ENCODE data around the gene DENND6B. TPM values are rescaled to one million over a fixed set of nuclear protein-coding genes. Genes with fewer than 3 reads are reported as not detected.
A peak's percentile ranks its signal among the peaks of the same experiment; 100 is the strongest.

Gene DENND6B
- total RNA-seq, 1 experiment from 2014 or later = 2.5 TPM

GRCh38 chr22:50304528-50305392 lies 22.1 kb downstream of the DENND6B start (continued):
- TF ChIP-seq FOXK1 (CRISPR knock-in tag; IDR thresholded peaks at IDR 0.05) = no peak
- TF ChIP-seq KAT7 (CRISPR knock-in tag; IDR thresholded peaks at IDR 0.05; ENCODE audit: borderline replicate concordance) = no peak
- no peak for TF ChIP-seq PRDM15 (CRISPR knock-in tag; IDR thresholded peaks at IDR 0.05)

- Mint-ChIP-seq H3K9me3 (no peaks in the 10 kb centered on the region), H3K4me1 (peaks cover 30% of the 10 kb centered on the region), H3K27ac (peak overlapping the region; percentile 76; the same call in 1 of the 2 replicates), H3K27me3 (ENCODE audit: low read depth) (peaks cover 6% of the 10 kb centered on the region; the same call in 1 of the 2 replicates), H3K36me3 (no peaks in the 10 kb centered on the region), H3K4me3 (no peak overlapping the region)
- ChIA-PET POLR2A (interaction anchor here (1.9 kb wide), 1 partner anchor 10 kb away, joined by 6 read pairs; no protein-coding TSS in a partner anchor), CTCF (interaction anchor here (0.6 to 2.4 kb wide), 8 partner anchors 9 to 221 kb away, joined by 3 to 16 read pairs (median 4); partner anchors contain the start of genes HDAC10 and SCO2)
- DNase-seq (ENCODE audit: low spot score) = peak; percentile 66
- TF ChIP-seq MAX (CRISPR knock-in tag; IDR thresholded peaks at IDR 0.05) (no peak), EMX1 (CRISPR knock-in tag; IDR thresholded peaks at IDR 0.05) (no peak), RELA (CRISPR knock-in tag; IDR thresholded peaks at IDR 0.05; ENCODE audit: borderline replicate concordance) (no peak), RORB (CRISPR knock-in tag; IDR thresholded peaks at IDR 0.05) (no peak), MYBL2 (CRISPR knock-in tag; IDR thresholded peaks at IDR 0.05) (no peak), MLX (CRISPR knock-in tag; IDR thresholded peaks at IDR 0.05) (no peak), FOXP1 (CRISPR knock-in tag; IDR thresholded peaks at IDR 0.05; ENCODE audit: borderline replicate concordance) (no peak), ERG (CRISPR knock-in tag; IDR thresholded peaks at IDR 0.05) (no peak), JUN (CRISPR knock-in tag; IDR thresholded peaks at IDR 0.05) (no peak), ZNF232 (CRISPR knock-in tag; IDR thresholded peaks at IDR 0.05) (no peak), JAZF1 (CRISPR knock-in tag; IDR thresholded peaks at IDR 0.05) (no peak), OVOL2 (CRISPR knock-in tag; IDR thresholded peaks at IDR 0.05; ENCODE audit: borderline replicate concordance) (no peak)
- ATAC-seq = peak; percentile 52
Observed at GRCh38 chr22:50303848-50304527, 22.8 kb downstream of the DENND6B start.

- Mint-ChIP-seq H3K27ac (no peak overlapping the region), H3K9me3 (no peaks in the 10 kb centered on the region), H3K4me1 (peaks cover 29% of the 10 kb centered on the region), H3K4me3 (no peak overlapping the region), H3K27me3 (ENCODE audit: low read depth) (peaks cover 6% of the 10 kb centered on the region; the same call in 1 of the 2 replicates), H3K36me3 (no peaks in the 10 kb centered on the region)
- ATAC-seq = no peak
- ChIA-PET CTCF (interaction anchor here (0.6 to 2.4 kb wide), 8 partner anchors 10 to 222 kb away, joined by 3 to 16 read pairs (median 4); partner anchors contain the start of genes HDAC10 and SCO2), POLR2A (interaction anchor here (1.9 kb wide), 1 partner anchor 9 kb away, joined by 6 read pairs; no protein-coding TSS in a partner anchor)
- no peak for DNase-seq (ENCODE audit: low spot score)
- TF ChIP-seq FOXJ3 (CRISPR knock-in tag; IDR thresholded peaks at IDR 0.05; ENCODE audit: borderline replicate concordance) = no peak
- TF ChIP-seq ZSCAN18 (CRISPR knock-in tag; IDR thresholded peaks at IDR 0.05) = no peak
- TF ChIP-seq NFATC4 (CRISPR knock-in tag; IDR thresholded peaks at IDR 0.05) = no peak
- TF ChIP-seq ZBTB21 (CRISPR knock-in tag; IDR thresholded peaks at IDR 0.05; ENCODE audit: borderline replicate concordance) = no peak
- no peak for TF ChIP-seq USF2 (CRISPR knock-in tag; IDR thresholded peaks at IDR 0.05)
- TF ChIP-seq FOXK1 (CRISPR knock-in tag; IDR thresholded peaks at IDR 0.05) = no peak
- TF ChIP-seq HMGXB4 (CRISPR knock-in tag; IDR thresholded peaks at IDR 0.05) = no peak
- no peak for TF ChIP-seq MXD4 (CRISPR knock-in tag; IDR thresholded peaks at IDR 0.05; ENCODE audit: borderline replicate concordance)
Observed at GRCh38 chr22:50303515-50303847, 23.3 kb downstream of the DENND6B start.

All from WTC11 (cell line).